HepG2 (cell line): ENCODE results near the gene ULK4. TPM values are rescaled to one million over a fixed set of nuclear protein-coding genes. Genes with fewer than 3 reads are reported as not detected.

ENCODE experiments used
- ATAC-seq: fragments of 200-7000 bp; cut with Tn5 transposase; 3 replicates; pipeline ENCODE4 v1.9.1; 2020; ENCODE audit warnings: mild to moderate bottlenecking, moderate library complexity
- BruUV-seq: library from RNA; stranded (reverse); fragments of 400-500 nt; replicated peaks from 2 replicates; lab custom pipeline; 2021; lab: Mats Ljungman, UMichigan
- CTCF ChIA-PET: fragments of 300-600 bp; formaldehyde crosslinking; extraction: SDS; loops from one replicate; lab custom pipeline; 2021; ENCODE audit warnings: low total read pairs, inconsistent platforms, low intra/inter-chr PET ratio; lab: Yijun Ruan, JAX
- POLR2A ChIA-PET: fragments of 350-600 bp; sonication (Branson Sonifier 250); formaldehyde crosslinking; loops from one replicate; lab custom pipeline; 2020; ENCODE audit warnings: antibody characterized with exemption, inconsistent platforms; lab: Yijun Ruan, JAX
- DNase-seq: peaks from one replicate; pipeline ENCODE4 v3.0.0-alpha.2; 2015; ENCODE audit warnings: low spot score
- FAIRE-seq: peaks from 3 replicates; lab custom pipeline; 2011; peaks lifted over from hg19 to GRCh38; lab: Jason Lieb, UNC
- H2AFZ ChIP-seq: one replicate; pipeline ENCODE4 v1.6.1; 2011; ENCODE audit warnings: low read length, inconsistent platforms
- H3K27ac ChIP-seq: fragments of 300-600 bp; 3 replicates; pipeline ENCODE4 v1.8.0; 2011; ENCODE audit warnings: mixed run types, mild to moderate bottlenecking, mixed read lengths, low read length, inconsistent platforms; ENCODE audit not compliant: insufficient read depth; ENCODE audit errors: extremely low read length
- H3K27me3 ChIP-seq, 2 experiments: fragments of 200-600 bp in 1 of 2; 2 replicates in 1 of 2; 3 replicates in 1 of 2; pipeline versions ENCODE4 v1.6.0 to v1.8.0; 2011; ENCODE audit warnings: low read length in 2 of 2, mild to moderate bottlenecking in 2 of 2, moderate library complexity in 2 of 2, inconsistent platforms in 1 of 2; ENCODE audit not compliant: insufficient read depth in 2 of 2, control insufficient read depth in 1 of 2
- H3K36me3 ChIP-seq, 2 experiments: fragments of 200-600 bp in 1 of 2; replicated peaks in 1 of 2; 2 replicates in 1 of 2; 3 replicates in 1 of 2; pipeline versions ENCODE4 v1.5.1 to v1.8.0; 2011; ENCODE audit warnings: low read length in 2 of 2, inconsistent platforms in 1 of 2; ENCODE audit not compliant: insufficient read depth in 2 of 2, control insufficient read depth in 1 of 2
- H3K4me1 ChIP-seq: 2 replicates; pipeline ENCODE4 v1.5.1; 2012; ENCODE audit warnings: low read length, inconsistent platforms; ENCODE audit not compliant: insufficient read depth
- H3K4me2 ChIP-seq: 2 replicates; pipeline ENCODE4 v1.6.0; 2011; ENCODE audit warnings: low read depth, low read length, inconsistent platforms
- H3K4me3 ChIP-seq, 3 experiments: fragments of 200-600 bp in 1 of 3; sonication (generic), shearing (Covaris generic) in 1 of 3; replicated peaks in 1 of 3; 2 replicates each; pipeline ENCODE4 v1.5.1; 2011 to 2016; ENCODE audit warnings: low read length in 3 of 3, inconsistent platforms in 2 of 3, low read depth in 2 of 3, mild to moderate bottlenecking in 2 of 3, control low read depth in 1 of 3, mixed read lengths in 1 of 3; ENCODE audit not compliant: insufficient read depth in 1 of 3
- H3K79me2 ChIP-seq: one replicate; pipeline ENCODE4 v1.6.1; 2011; ENCODE audit warnings: low read length, inconsistent platforms; ENCODE audit not compliant: insufficient read depth
- H3K9ac ChIP-seq: 2 replicates; pipeline ENCODE4 v1.6.0; 2011; ENCODE audit warnings: mild to moderate bottlenecking, low read depth, low read length, inconsistent platforms; ENCODE audit not compliant: insufficient read depth
- H3K9me3 ChIP-seq: 2 replicates; pipeline ENCODE4 v1.5.1; 2012; ENCODE audit warnings: mild to moderate bottlenecking, low read length
- H4K20me1 ChIP-seq: 2 replicates; pipeline ENCODE4 v1.6.0; 2011; ENCODE audit warnings: inconsistent platforms, mild to moderate bottlenecking, low read length, moderate library complexity; ENCODE audit not compliant: insufficient read depth
- CEBPG ChIP-seq: IDR thresholded peaks from 2 replicates; pipeline ENCODE4 v1.6.1; 2016
- GZF1 ChIP-seq: sonication (generic); formaldehyde crosslinking; IDR thresholded peaks from 2 replicates; pipeline ENCODE4 v1.5.1; 2020; ENCODE audit warnings: mild to moderate bottlenecking, missing genetic modification reagents
- HDAC6 ChIP-seq: fragments of 200-600 bp; sonication (generic); IDR thresholded peaks from 2 replicates; pipeline ENCODE4 v1.7.0; 2017; ENCODE audit warnings: mild to moderate bottlenecking, antibody characterized with exemption, low read length, low read depth
- ZBTB42 ChIP-seq: sonication (generic); formaldehyde crosslinking; IDR thresholded peaks from 2 replicates; pipeline ENCODE4 v1.5.0; 2020; ENCODE audit warnings: mild to moderate bottlenecking, missing genetic modification reagents
- ZNF10 ChIP-seq: sonication (generic); formaldehyde crosslinking; IDR thresholded peaks from 2 replicates; pipeline ENCODE4 v1.4.0; 2020; ENCODE audit warnings: mild to moderate bottlenecking, low read depth, missing genetic modification reagents, borderline replicate concordance
- ZNF232 ChIP-seq: sonication (generic); formaldehyde crosslinking; IDR thresholded peaks from 2 replicates; pipeline ENCODE4 v1.4.0; 2020; ENCODE audit warnings: missing genetic modification reagents, borderline replicate concordance
- ZNF24 ChIP-seq: fragments of 450-650 bp; IDR thresholded peaks from 2 replicates; pipeline ENCODE4 v1.6.1; 2017; ENCODE audit warnings: antibody characterized with exemption, mild to moderate bottlenecking
- WGBS: methylation state at CpG from one replicate; pipeline ENCODE4 v1.1.6; 2017; ENCODE audit warnings: low lambda C conversion rate; 5-methylcytosine and 5-hydroxymethylcytosine counted together
- in situ Hi-C: cut with HindIII; loops from 2 replicates; pipeline ENCODE4 v1.10.0; 2017; ENCODE audit warnings: low pct_unique_long_range_greater_than_20kb; ENCODE audit not compliant: extremely low pct_ligation_motif_present
- intact Hi-C: fragments of 100-400 bp; cut with micrococcal nuclease; formaldehyde crosslinking; loops from one replicate; pipeline ENCODE4 v1.10.0; 2022; ENCODE audit not compliant: unreplicated experiment
- polyA plus RNA-seq, 8 experiments: library from polyadenylated mRNA; depleted of rRNA in 3 of 8; stranded (reverse) in 7 of 8; unstranded in 1 of 8; fragments of >200 nt; fragmentation: Illumina TruSeq in 4 of 8; extraction: Trizol in 4 of 8; gene quantifications; 2 replicates each; pipeline versions ENCODE4 v1.2.1 to v1.2.3, GENCODE V29; 2011 to 2016; ENCODE audit warnings: low read depth in 4 of 8, missing spikeins in 1 of 8, mixed read lengths in 1 of 8; ENCODE audit not compliant: insufficient read depth in 1 of 8
- total RNA-seq, 5 experiments: library from RNA; depleted of rRNA; stranded (reverse); fragments of >200 nt; fragmentation: Illumina TruSeq; extraction: Trizol; gene quantifications; 2 replicates each; pipeline ENCODE4 v1.2.3, GENCODE V29; 2016; ENCODE audit warnings: low read depth in 1 of 5
- TF ChIP-seq, protein P1 (sequence below): sonication (generic); formaldehyde crosslinking; IDR thresholded peaks from 2 replicates; pipeline ENCODE4 v1.5.0; 2020; ENCODE audit warnings: missing genetic modification reagents
- TF ChIP-seq, protein P2 (sequence below): sonication (generic); formaldehyde crosslinking; IDR thresholded peaks from 2 replicates; pipeline ENCODE4 v1.5.0; 2020; ENCODE audit warnings: missing genetic modification reagents

ULK4 gene
- total and polyA plus RNA-seq, 2 of the 13 experiments (the other 11 are each of a cell fraction or from before 2014, with no cell fraction given), result 6.7 to 11.8 TPM

DNA sequence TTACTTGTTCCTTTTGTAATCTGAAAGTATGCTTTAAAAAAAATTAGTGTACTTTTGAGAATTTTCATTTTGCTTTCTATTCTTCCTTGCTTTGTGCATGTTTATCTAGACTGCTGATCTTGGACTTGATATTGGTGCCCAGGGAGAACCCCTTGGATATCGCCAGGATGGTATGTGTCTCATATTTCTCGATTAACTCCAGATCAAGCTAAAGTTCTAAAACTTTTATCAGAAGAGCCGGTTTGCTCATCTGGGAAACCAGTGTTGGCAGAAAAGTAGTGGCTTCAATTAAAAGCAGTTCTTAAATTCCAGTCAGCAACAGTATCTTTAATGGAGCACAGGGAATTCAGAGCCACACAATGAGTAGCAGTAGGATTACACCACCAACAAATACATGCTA, 724.0 kb downstream of the ULK4 start:
- H3K4me1 ChIP-seq, result no peaks in the 10 kb centered on the region
- CTCF ChIA-PET, result no interaction called here
- no peak overlapping the region for H3K4me2 ChIP-seq
- no peak overlapping the region for H2AFZ ChIP-seq
- no peaks in the 10 kb centered on the region for H3K9me3 ChIP-seq
- TF ChIP-seq, protein P1, sequence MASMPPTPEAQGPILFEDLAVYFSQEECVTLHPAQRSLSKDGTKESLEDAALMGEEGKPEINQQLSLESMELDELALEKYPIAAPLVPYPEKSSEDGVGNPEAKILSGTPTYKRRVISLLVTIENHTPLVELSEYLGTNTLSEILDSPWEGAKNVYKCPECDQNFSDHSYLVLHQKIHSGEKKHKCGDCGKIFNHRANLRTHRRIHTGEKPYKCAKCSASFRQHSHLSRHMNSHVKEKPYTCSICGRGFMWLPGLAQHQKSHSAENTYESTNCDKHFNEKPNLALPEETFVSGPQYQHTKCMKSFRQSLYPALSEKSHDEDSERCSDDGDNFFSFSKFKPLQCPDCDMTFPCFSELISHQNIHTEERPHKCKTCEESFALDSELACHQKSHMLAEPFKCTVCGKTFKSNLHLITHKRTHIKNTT (CRISPR knock-in tag), result no peak
- TF ChIP-seq ZNF24, result no peak
- no peak for TF ChIP-seq ZNF10 (CRISPR knock-in tag)
- TF ChIP-seq ZNF232 (CRISPR knock-in tag), result no peak
- no peak for TF ChIP-seq HDAC6
- TF ChIP-seq, protein P2, sequence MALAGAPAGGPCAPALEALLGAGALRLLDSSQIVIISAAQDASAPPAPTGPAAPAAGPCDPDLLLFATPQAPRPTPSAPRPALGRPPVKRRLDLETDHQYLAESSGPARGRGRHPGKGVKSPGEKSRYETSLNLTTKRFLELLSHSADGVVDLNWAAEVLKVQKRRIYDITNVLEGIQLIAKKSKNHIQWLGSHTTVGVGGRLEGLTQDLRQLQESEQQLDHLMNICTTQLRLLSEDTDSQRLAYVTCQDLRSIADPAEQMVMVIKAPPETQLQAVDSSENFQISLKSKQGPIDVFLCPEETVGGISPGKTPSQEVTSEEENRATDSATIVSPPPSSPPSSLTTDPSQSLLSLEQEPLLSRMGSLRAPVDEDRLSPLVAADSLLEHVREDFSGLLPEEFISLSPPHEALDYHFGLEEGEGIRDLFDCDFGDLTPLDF (CRISPR knock-in tag), result no peak
- TF ChIP-seq ZBTB42 (CRISPR knock-in tag), result no peak
- TF ChIP-seq GZF1 (CRISPR knock-in tag), result no peak
- no peak for TF ChIP-seq CEBPG
- BruUV-seq, result no TSS peak
- DNase-seq, result no peak
- no peak overlapping the region for H3K4me3 ChIP-seq
- H3K79me2 ChIP-seq, result peaks cover 5% of the 10 kb centered on the region
- no peaks in the 10 kb centered on the region for H3K27me3 ChIP-seq
- in situ Hi-C loops (no loop called here), intact Hi-C loops (no loop called here)
- WGBS, result 99% methylated on average over 3 of the region's 3 CpGs
- no peak overlapping the region for H3K27ac ChIP-seq
- POLR2A ChIA-PET, result interaction anchor here (1.4 kb wide), 1 partner anchor 8 kb away, joined by 3 read pairs; no protein-coding TSS in a partner anchor
- no peak for ATAC-seq
- FAIRE-seq, result no peak
- peaks cover 40 to 74% of the 10 kb centered on the region in 2 experiments for H3K36me3 ChIP-seq
- no peak overlapping the region for H3K9ac ChIP-seq
- no peaks in the 10 kb centered on the region; the same call in 1 of the 2 replicates for H4K20me1 ChIP-seq
